ENCODE data around the gene SAFB2. TPM values are rescaled to one million over a fixed set of nuclear protein-coding genes. Genes with fewer than 3 reads are reported as not detected.

SAFB2 gene
- total and polyA plus RNA-seq, 2 of the 13 experiments (the other 11 are each of a cell fraction or from before 2014, with no cell fraction given): 11.2 to 31.5 TPM

GRCh38 chr19:5564930-5565329, 57.6 kb downstream of the SAFB2 start:
- Histone ChIP-seq H3K36me3 (replicated peaks in 1 of 2; ENCODE audit: control insufficient read depth in 1 of 2, insufficient read depth in 2 of 2, low read length in 2 of 2) (no peaks in the 10 kb centered on the region), H3K4me2 (ENCODE audit: low read depth, low read length) (no peak overlapping the region), H3K9me3 (ENCODE audit: low read length) (peaks cover 7% of the 10 kb centered on the region), H3K4me3 (replicated peaks in 1 of 3; ENCODE audit: insufficient read depth in 1 of 3, low read depth in 2 of 3, low read length in 3 of 3) (no peak overlapping the region), H3K27ac (ENCODE audit: extremely low read length, insufficient read depth, low read length) (no peak overlapping the region), H3K4me1 (ENCODE audit: insufficient read depth, low read length) (no peaks in the 10 kb centered on the region), H3K79me2 (ENCODE audit: insufficient read depth, low read length) (no peaks in the 10 kb centered on the region), H4K20me1 (ENCODE audit: insufficient read depth, low read length) (no peaks in the 10 kb centered on the region), H2AFZ (ENCODE audit: low read length) (no peak overlapping the region), H3K9ac (ENCODE audit: insufficient read depth, low read depth, low read length) (no peak overlapping the region), H3K27me3 (ENCODE audit: control insufficient read depth in 1 of 2, insufficient read depth in 2 of 2, low read length in 2 of 2) (peaks cover 4 to 21% of the 10 kb centered on the region in 2 experiments; a peak in 3 of 5 replicates)
- no TSS peak for BruUV-seq (replicated peaks)
- no peak for DNase-seq (ENCODE audit: low spot score)
- CTCF ChIA-PET (ENCODE audit: low intra/inter-chr PET ratio, low total read pairs): no interaction called here
- in situ Hi-C loops (cut with HindIII; ENCODE audit: extremely low pct_ligation_motif_present, low pct_unique_long_range_greater_than_20kb): no loop called here
- WGBS (ENCODE audit: low lambda C conversion rate): 40% methylated on average over 7 of the region's 7 CpGs
- intact Hi-C loops (cut with micrococcal nuclease; ENCODE audit: unreplicated experiment): no loop called here
- no peak for FAIRE-seq
- POLR2A ChIA-PET: no interaction called here
- TF ChIP-seq ZMYM3 (CRISPR knock-in tag; IDR thresholded peaks at IDR 0.05) (peak; percentile 56; the same call in 1 of the 2 replicates), KDM5A (IDR thresholded peaks at IDR 0.05; ENCODE audit: borderline replicate concordance, low read length) (no peak), HINFP (CRISPR knock-in tag; IDR thresholded peaks at IDR 0.05; ENCODE audit: low read depth) (0 out of 2 replicates have a peak, but pooled peaks have one; percentile 43)
- ATAC-seq: no peak

GRCh38 chr19:5563935-5564612, 58.5 kb downstream of the SAFB2 start:
- Histone ChIP-seq H2AFZ (ENCODE audit: low read length) (no peak overlapping the region), H3K9me3 (ENCODE audit: low read length) (peaks cover 7% of the 10 kb centered on the region), H3K27me3 (ENCODE audit: control insufficient read depth in 1 of 2, insufficient read depth in 2 of 2, low read length in 2 of 2) (peaks cover 4 to 21% of the 10 kb centered on the region in 2 experiments; a peak in 3 of 5 replicates), H3K27ac (ENCODE audit: extremely low read length, insufficient read depth, low read length) (no peak overlapping the region), H3K9ac (ENCODE audit: insufficient read depth, low read depth, low read length) (no peak overlapping the region), H4K20me1 (ENCODE audit: insufficient read depth, low read length) (no peaks in the 10 kb centered on the region), H3K4me2 (ENCODE audit: low read depth, low read length) (no peak overlapping the region; the same call in 1 of the 2 replicates), H3K4me1 (ENCODE audit: insufficient read depth, low read length) (no peaks in the 10 kb centered on the region), H3K36me3 (replicated peaks in 1 of 2; ENCODE audit: control insufficient read depth in 1 of 2, insufficient read depth in 2 of 2, low read length in 2 of 2) (no peaks in the 10 kb centered on the region), H3K79me2 (ENCODE audit: insufficient read depth, low read length) (no peaks in the 10 kb centered on the region), H3K4me3 (replicated peaks in 1 of 3; ENCODE audit: insufficient read depth in 1 of 3, low read depth in 2 of 3, low read length in 3 of 3) (no peak overlapping the region)
- TF ChIP-seq ZBTB37 (CRISPR knock-in tag; IDR thresholded peaks at IDR 0.05) (no peak), ZNF12 (CRISPR knock-in tag; IDR thresholded peaks at IDR 0.05) (0 out of 2 replicates have a peak, but pooled peaks have one; percentile 35), ZNF768 (CRISPR knock-in tag; IDR thresholded peaks at IDR 0.05) (peak; percentile 98)
- ChIA-PET POLR2A (no interaction called here), CTCF (ENCODE audit: low intra/inter-chr PET ratio, low total read pairs) (no interaction called here)
- DNase-seq (ENCODE audit: low spot score) (no peak), FAIRE-seq (no peak), ATAC-seq (no peak)
- intact Hi-C loops (cut with micrococcal nuclease; ENCODE audit: unreplicated experiment) (no loop called here), in situ Hi-C loops (cut with HindIII; ENCODE audit: extremely low pct_ligation_motif_present, low pct_unique_long_range_greater_than_20kb) (no loop called here)
- BruUV-seq (replicated peaks): no TSS peak
- WGBS (ENCODE audit: low lambda C conversion rate): 16% methylated on average over 13 of the region's 14 CpGs
